ENCODE results near the gene LILRB5. TPM values are rescaled to one million over a fixed set of nuclear protein-coding genes. Genes with fewer than 3 reads are reported as not detected.
A peak's percentile ranks its signal among the peaks of the same experiment; 100 is the strongest.

Gene LILRB5
- total RNA-seq, 1 experiment from 2014 or later: 0.07 TPM

GRCh38 chr19:54208784-54209057 lies 48.4 kb downstream of the LILRB5 start:
- Mint-ChIP-seq H3K9me3 (no peaks in the 10 kb centered on the region), H3K27me3 (ENCODE audit: low read depth) (no peaks in the 10 kb centered on the region; the same call in 1 of the 2 replicates), H3K4me1 (peaks cover 40% of the 10 kb centered on the region), H3K36me3 (peaks cover 52% of the 10 kb centered on the region), H3K27ac (peak overlapping the region; percentile 97), H3K4me3 (no peak overlapping the region)
- ATAC-seq (peak; percentile 18; the same call in 1 of the 2 replicates), DNase-seq (ENCODE audit: low spot score) (no peak)
- POLR2A ChIA-PET: interaction anchor here (1.5 to 3.9 kb wide), 4 partner anchors 9 to 57 kb away, joined by 4 to 21 read pairs (median 7); partner anchors contain the start of genes MBOAT7, RPS9 and TSEN34
- CTCF ChIA-PET: interaction anchor here (0.8 to 2.6 kb wide), 4 partner anchors 19 to 57 kb away, joined by 4 to 14 read pairs (median 4); partner anchors contain the start of gene MBOAT7
- TF ChIP-seq ZNF121 (CRISPR knock-in tag; IDR thresholded peaks at IDR 0.05) (peak; percentile 57), AFF4 (CRISPR knock-in tag; IDR thresholded peaks at IDR 0.05; ENCODE audit: borderline replicate concordance) (no peak), AR (CRISPR knock-in tag; IDR thresholded peaks at IDR 0.05) (no peak), USF1 (CRISPR knock-in tag; IDR thresholded peaks at IDR 0.05) (0 out of 2 replicates have a peak, but pooled peaks have one; percentile 38), NFATC4 (CRISPR knock-in tag; IDR thresholded peaks at IDR 0.05) (no peak), ATF3 (CRISPR knock-in tag; conservative IDR thresholded peaks at IDR 0.05) (no peak), FOXJ3 (CRISPR knock-in tag; IDR thresholded peaks at IDR 0.05; ENCODE audit: borderline replicate concordance) (no peak), NFYB (CRISPR knock-in tag; conservative IDR thresholded peaks at IDR 0.05; ENCODE audit: low read depth) (no peak), ZNF263 (CRISPR knock-in tag; IDR thresholded peaks at IDR 0.05; ENCODE audit: low read depth) (no peak), ATF2 (CRISPR knock-in tag; IDR thresholded peaks at IDR 0.05; ENCODE audit: borderline replicate concordance, low read depth) (no peak), ZNF423 (CRISPR knock-in tag; IDR thresholded peaks at IDR 0.05) (no peak), ELF4 (CRISPR knock-in tag; IDR thresholded peaks at IDR 0.05; ENCODE audit: low read depth) (no peak), ZNF512 (CRISPR knock-in tag; IDR thresholded peaks at IDR 0.05; ENCODE audit: borderline replicate concordance) (no peak), RELA (CRISPR knock-in tag; IDR thresholded peaks at IDR 0.05; ENCODE audit: borderline replicate concordance) (no peak), KAT7 (CRISPR knock-in tag; IDR thresholded peaks at IDR 0.05; ENCODE audit: borderline replicate concordance) (no peak), MAX (CRISPR knock-in tag; IDR thresholded peaks at IDR 0.05) (no peak), TEAD4 (CRISPR knock-in tag; IDR thresholded peaks at IDR 0.05) (no peak), FOXK1 (CRISPR knock-in tag; IDR thresholded peaks at IDR 0.05) (no peak), ERG (CRISPR knock-in tag; IDR thresholded peaks at IDR 0.05) (no peak), EMX1 (CRISPR knock-in tag; IDR thresholded peaks at IDR 0.05) (no peak; the same call in 1 of the 2 replicates), ATF1 (CRISPR knock-in tag; IDR thresholded peaks at IDR 0.05) (no peak), ZBTB43 (CRISPR knock-in tag; IDR thresholded peaks at IDR 0.05) (no peak), E2F1 (CRISPR knock-in tag; IDR thresholded peaks at IDR 0.05) (no peak), ZNF671 (CRISPR knock-in tag; IDR thresholded peaks at IDR 0.05) (no peak)
